ENCODE data around the gene OCA2. TPM values are rescaled to one million over a fixed set of nuclear protein-coding genes. Genes with fewer than 3 reads are reported as not detected.

The OCA2 gene
- total and polyA plus RNA-seq, 4 donors = 2.6 to 7.5 (median 3.2) TPM

DNA sequence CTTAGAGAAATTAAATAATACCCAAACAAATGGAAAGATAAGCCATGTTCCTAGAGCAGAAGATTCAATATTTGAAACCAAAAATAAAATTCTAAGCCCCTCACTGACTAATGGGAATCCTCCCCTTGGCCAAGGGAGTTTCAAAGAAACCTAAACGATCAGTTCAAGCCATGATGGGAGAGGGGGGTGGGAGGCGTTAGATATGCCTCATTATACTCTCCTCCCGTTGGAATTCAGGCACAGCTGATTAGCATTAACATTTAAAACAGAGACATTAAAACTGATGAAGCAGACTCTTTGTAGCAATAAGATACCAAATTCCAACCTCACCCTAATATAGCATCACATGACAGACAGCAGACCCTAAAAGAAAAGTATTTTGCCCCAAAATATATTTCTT, 32.9 kb downstream of the OCA2 start:
- Histone ChIP-seq H3K4me3 (ENCODE audit: low read depth, low read length) (no peak overlapping the region), H3K27me3 (ENCODE audit: control insufficient read depth, insufficient read depth, low read length) (no peaks in the 10 kb centered on the region), H3K36me3 (ENCODE audit: control insufficient read depth, insufficient read depth, low read length) (no peaks in the 10 kb centered on the region), H3K9me3 (ENCODE audit: control insufficient read depth, insufficient read depth, low read length) (peaks cover 1% of the 10 kb centered on the region), H3K4me1 (ENCODE audit: control insufficient read depth, insufficient read depth, low read length) (no peaks in the 10 kb centered on the region), H3K27ac (ENCODE audit: low read depth, low read length) (no peak overlapping the region)
- DNase-seq (ENCODE audit: low read depth in 4 of 6, low spot score in 6 of 6) = peak in 1 of 6 donors; percentile 68
- 29% methylated on average over 1 of the region's 3 CpGs for WGBS (ENCODE audit: insufficient coverage)

DNA sequence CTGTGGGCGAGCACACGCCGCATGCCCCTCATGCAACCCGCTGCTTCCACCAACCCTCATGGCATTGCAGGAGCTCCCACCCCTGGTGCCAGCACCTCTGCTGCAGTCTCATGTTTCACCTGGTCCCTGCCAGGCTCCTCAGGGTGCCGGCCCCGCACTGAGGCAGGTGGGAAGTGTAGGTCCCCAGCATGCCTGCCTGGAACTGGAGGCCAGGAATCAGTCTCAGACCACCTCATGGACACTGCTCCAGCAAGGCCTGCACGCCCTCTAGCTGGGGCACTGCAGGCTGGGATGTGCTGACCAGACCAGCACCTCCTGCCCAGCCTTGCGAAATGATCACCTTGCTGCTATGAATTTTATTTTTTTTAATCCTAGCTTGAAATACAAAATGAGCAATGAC, 39.1 kb downstream of the OCA2 start:
- H3K4me3 ChIP-seq (ENCODE audit: low read depth, low read length) = no peak overlapping the region
- no peak for DNase-seq (ENCODE audit: low read depth in 4 of 6, low spot score in 6 of 6)
- peaks cover 1% of the 10 kb centered on the region for H3K9me3 ChIP-seq (ENCODE audit: control insufficient read depth, insufficient read depth, low read length)
- H3K27ac ChIP-seq (ENCODE audit: low read depth, low read length) = no peak overlapping the region
- H3K36me3 ChIP-seq (ENCODE audit: control insufficient read depth, insufficient read depth, low read length) = no peaks in the 10 kb centered on the region
- H3K4me1 ChIP-seq (ENCODE audit: control insufficient read depth, insufficient read depth, low read length) = no peaks in the 10 kb centered on the region
- 88% methylated on average over 7 of the region's 8 CpGs for WGBS (ENCODE audit: insufficient coverage)
- no peaks in the 10 kb centered on the region for H3K27me3 ChIP-seq (ENCODE audit: control insufficient read depth, insufficient read depth, low read length)

GRCh38 chr15:28058082-28058481, 41.0 kb downstream of the OCA2 start:
- Histone ChIP-seq H3K36me3 (ENCODE audit: control insufficient read depth, insufficient read depth, low read length) (no peaks in the 10 kb centered on the region), H3K9me3 (ENCODE audit: control insufficient read depth, insufficient read depth, low read length) (no peaks in the 10 kb centered on the region), H3K4me1 (ENCODE audit: control insufficient read depth, insufficient read depth, low read length) (no peaks in the 10 kb centered on the region), H3K27ac (ENCODE audit: low read depth, low read length) (no peak overlapping the region), H3K27me3 (ENCODE audit: control insufficient read depth, insufficient read depth, low read length) (no peaks in the 10 kb centered on the region), H3K4me3 (ENCODE audit: low read depth, low read length) (no peak overlapping the region)
- no peak for DNase-seq (ENCODE audit: low read depth in 4 of 6, low spot score in 6 of 6)
- 81% methylated on average over 6 of the region's 6 CpGs for WGBS (ENCODE audit: insufficient coverage)

- peak in 3 of 6 donors; percentile 17 to 91 (median 55) for DNase-seq (ENCODE audit: low read depth in 4 of 6, low spot score in 6 of 6)
- no peaks in the 10 kb centered on the region for H3K36me3 ChIP-seq (ENCODE audit: control insufficient read depth, insufficient read depth, low read length)
- 61% methylated on average over 2 of the region's 5 CpGs for WGBS (ENCODE audit: insufficient coverage)
- no peak overlapping the region for H3K4me3 ChIP-seq (ENCODE audit: low read depth, low read length)
- H3K9me3 ChIP-seq (ENCODE audit: control insufficient read depth, insufficient read depth, low read length) = no peaks in the 10 kb centered on the region
- no peaks in the 10 kb centered on the region for H3K27me3 ChIP-seq (ENCODE audit: control insufficient read depth, insufficient read depth, low read length)
- H3K4me1 ChIP-seq (ENCODE audit: control insufficient read depth, insufficient read depth, low read length) = no peaks in the 10 kb centered on the region
- H3K27ac ChIP-seq (ENCODE audit: low read depth, low read length) = no peak overlapping the region
Measured at GRCh38 chr15:28051955-28052633, 47.0 kb downstream of the OCA2 start.

GRCh38 chr15:28049581-28049980, 49.5 kb downstream of the OCA2 start:
- H3K4me1 ChIP-seq (ENCODE audit: control insufficient read depth, insufficient read depth, low read length) = no peaks in the 10 kb centered on the region
- H3K36me3 ChIP-seq (ENCODE audit: control insufficient read depth, insufficient read depth, low read length) = no peaks in the 10 kb centered on the region
- 90% methylated on average over 2 of the region's 3 CpGs for WGBS (ENCODE audit: insufficient coverage)
- H3K4me3 ChIP-seq (ENCODE audit: low read depth, low read length) = no peak overlapping the region
- no peaks in the 10 kb centered on the region for H3K27me3 ChIP-seq (ENCODE audit: control insufficient read depth, insufficient read depth, low read length)
- no peaks in the 10 kb centered on the region for H3K9me3 ChIP-seq (ENCODE audit: control insufficient read depth, insufficient read depth, low read length)
- DNase-seq (ENCODE audit: low read depth in 4 of 6, low spot score in 6 of 6) = no peak
- no peak overlapping the region for H3K27ac ChIP-seq (ENCODE audit: low read depth, low read length)

- 71% methylated on average over 1 of the region's 3 CpGs for WGBS (ENCODE audit: insufficient coverage)
- DNase-seq (ENCODE audit: low read depth in 4 of 6, low spot score in 6 of 6) = no peak
- H3K4me1 ChIP-seq (ENCODE audit: control insufficient read depth, insufficient read depth, low read length) = no peaks in the 10 kb centered on the region
- H3K9me3 ChIP-seq (ENCODE audit: control insufficient read depth, insufficient read depth, low read length) = no peaks in the 10 kb centered on the region
- no peaks in the 10 kb centered on the region for H3K27me3 ChIP-seq (ENCODE audit: control insufficient read depth, insufficient read depth, low read length)
- no peaks in the 10 kb centered on the region for H3K36me3 ChIP-seq (ENCODE audit: control insufficient read depth, insufficient read depth, low read length)
- no peak overlapping the region for H3K27ac ChIP-seq (ENCODE audit: low read depth, low read length)
- H3K4me3 ChIP-seq (ENCODE audit: low read depth, low read length) = no peak overlapping the region
Measured at GRCh38 chr15:28047277-28047676, 51.8 kb downstream of the OCA2 start.

DNA sequence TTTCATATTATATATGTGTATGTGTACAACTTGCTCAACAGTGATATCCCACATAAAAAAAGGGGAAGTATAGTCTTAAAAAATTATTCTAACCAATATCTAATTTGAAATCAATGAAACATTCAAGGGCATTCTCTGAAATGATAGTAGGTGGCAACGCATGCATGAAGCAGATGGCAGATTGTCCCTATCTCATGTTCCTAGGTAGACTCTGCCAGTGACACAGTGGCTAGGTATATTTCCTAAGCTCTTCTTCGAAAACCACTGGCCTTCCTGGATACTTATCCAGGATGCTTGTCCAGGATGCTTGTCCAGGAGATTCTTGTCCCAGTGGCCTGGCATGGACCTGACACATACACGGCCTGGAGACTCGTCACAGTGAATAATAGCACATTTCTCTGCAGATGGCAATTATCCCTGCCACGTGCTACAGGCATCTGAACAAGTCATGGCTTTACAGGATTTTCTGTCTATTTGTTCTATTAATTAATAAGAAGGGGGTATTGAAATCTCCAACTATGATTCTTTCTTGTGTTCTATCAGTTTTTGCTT, 54.9 kb downstream of the OCA2 start:
- DNase-seq (ENCODE audit: low read depth in 4 of 6, low spot score in 6 of 6) = peak in 1 of 6 donors; percentile 31
- H3K27me3 ChIP-seq (ENCODE audit: control insufficient read depth, insufficient read depth, low read length) = no peaks in the 10 kb centered on the region
- H3K9me3 ChIP-seq (ENCODE audit: control insufficient read depth, insufficient read depth, low read length) = no peaks in the 10 kb centered on the region
- WGBS (ENCODE audit: insufficient coverage) = 89% methylated on average over 3 of the region's 5 CpGs
- no peaks in the 10 kb centered on the region for H3K4me1 ChIP-seq (ENCODE audit: control insufficient read depth, insufficient read depth, low read length)
- no peaks in the 10 kb centered on the region for H3K36me3 ChIP-seq (ENCODE audit: control insufficient read depth, insufficient read depth, low read length)
- no peak overlapping the region for H3K4me3 ChIP-seq (ENCODE audit: low read depth, low read length)
- no peak overlapping the region for H3K27ac ChIP-seq (ENCODE audit: low read depth, low read length)

GRCh38 chr15:28043691-28044091, 55.4 kb downstream of the OCA2 start:
- Histone ChIP-seq H3K9me3 (ENCODE audit: control insufficient read depth, insufficient read depth, low read length) (no peaks in the 10 kb centered on the region), H3K4me1 (ENCODE audit: control insufficient read depth, insufficient read depth, low read length) (no peaks in the 10 kb centered on the region), H3K27ac (ENCODE audit: low read depth, low read length) (no peak overlapping the region), H3K27me3 (ENCODE audit: control insufficient read depth, insufficient read depth, low read length) (no peaks in the 10 kb centered on the region), H3K36me3 (ENCODE audit: control insufficient read depth, insufficient read depth, low read length) (no peaks in the 10 kb centered on the region), H3K4me3 (ENCODE audit: low read depth, low read length) (no peak overlapping the region)
- DNase-seq (ENCODE audit: low read depth in 4 of 6, low spot score in 6 of 6) = peak in 2 of 6 donors; percentile 73 to 86

- H3K4me1 ChIP-seq (ENCODE audit: control insufficient read depth, insufficient read depth, low read length) = no peaks in the 10 kb centered on the region
- H3K9me3 ChIP-seq (ENCODE audit: control insufficient read depth, insufficient read depth, low read length) = no peaks in the 10 kb centered on the region
- DNase-seq (ENCODE audit: low read depth in 4 of 6, low spot score in 6 of 6) = peak in 1 of 6 donors; percentile 75
- no peaks in the 10 kb centered on the region for H3K36me3 ChIP-seq (ENCODE audit: control insufficient read depth, insufficient read depth, low read length)
- H3K4me3 ChIP-seq (ENCODE audit: low read depth, low read length) = no peak overlapping the region
- no peak overlapping the region for H3K27ac ChIP-seq (ENCODE audit: low read depth, low read length)
- 73% methylated on average over 3 of the region's 4 CpGs for WGBS (ENCODE audit: insufficient coverage)
- no peaks in the 10 kb centered on the region for H3K27me3 ChIP-seq (ENCODE audit: control insufficient read depth, insufficient read depth, low read length)
Measured at GRCh38 chr15:28037969-28038590, 61.0 kb downstream of the OCA2 start.

GRCh38 chr15:28033443-28033842, 65.7 kb downstream of the OCA2 start:
- H3K4me1 ChIP-seq (ENCODE audit: control insufficient read depth, insufficient read depth, low read length) = no peaks in the 10 kb centered on the region
- no peak for DNase-seq (ENCODE audit: low read depth in 4 of 6, low spot score in 6 of 6)
- H3K27me3 ChIP-seq (ENCODE audit: control insufficient read depth, insufficient read depth, low read length) = no peaks in the 10 kb centered on the region
- no peak overlapping the region for H3K27ac ChIP-seq (ENCODE audit: low read depth, low read length)
- WGBS (ENCODE audit: insufficient coverage) = 79% methylated on average over 3 of the region's 3 CpGs
- no peaks in the 10 kb centered on the region for H3K9me3 ChIP-seq (ENCODE audit: control insufficient read depth, insufficient read depth, low read length)
- no peaks in the 10 kb centered on the region for H3K36me3 ChIP-seq (ENCODE audit: control insufficient read depth, insufficient read depth, low read length)
- no peak overlapping the region for H3K4me3 ChIP-seq (ENCODE audit: low read depth, low read length)
